Thymus (tissue), 11 donors: ENCODE results near the gene ZNF516. TPM values are rescaled to one million over a fixed set of nuclear protein-coding genes. Genes with fewer than 3 reads are reported as not detected.

Experiments used
- DNase-seq, 9 donors: peaks; one replicate each; pipeline ENCODE4 v3.0.0-alpha.2; 2013; ENCODE audit warnings: low spot score in 9 of 9, low read depth in 6 of 9, missing footprints in 1 of 9
- H3K27ac ChIP-seq, 2 donors: one replicate each; pipeline ENCODE4 v1.5.1; 2013; ENCODE audit warnings: control low read depth in 1 of 2, low read depth in 1 of 2, low read length in 1 of 2, mild to moderate bottlenecking in 1 of 2, moderate library complexity in 1 of 2
- H3K27me3 ChIP-seq, 2 donors: one replicate each; pipeline ENCODE4 v1.5.1; 2013; ENCODE audit warnings: low read length in 1 of 2; ENCODE audit not compliant: control insufficient read depth in 2 of 2, insufficient read depth in 1 of 2
- H3K36me3 ChIP-seq, 2 donors: one replicate each; pipeline ENCODE4 v1.5.1; 2013; ENCODE audit warnings: low read length in 1 of 2, mild to moderate bottlenecking in 1 of 2, moderate library complexity in 1 of 2; ENCODE audit not compliant: control insufficient read depth in 2 of 2, insufficient read depth in 2 of 2
- H3K4me1 ChIP-seq, 2 donors: one replicate each; pipeline ENCODE4 v1.5.1; 2013; ENCODE audit warnings: low read length in 2 of 2; ENCODE audit not compliant: control insufficient read depth in 2 of 2, insufficient read depth in 2 of 2
- H3K4me3 ChIP-seq, 2 donors: one replicate each; pipeline ENCODE4 v1.5.1; 2013; ENCODE audit warnings: low read length in 2 of 2, control low read depth in 1 of 2, mild to moderate bottlenecking in 1 of 2
- H3K9me3 ChIP-seq, 2 donors: one replicate each; pipeline ENCODE4 v1.5.1; 2013; ENCODE audit warnings: low read length in 1 of 2, mild to moderate bottlenecking in 1 of 2; ENCODE audit not compliant: control insufficient read depth in 2 of 2, insufficient read depth in 1 of 2
- WGBS: extraction: QIAGEN DNeasy Blood & Tissue Kit; methylation state at CpG from one replicate; pipeline ENCODE4 v1.1.7; 2013; 5-methylcytosine and 5-hydroxymethylcytosine counted together
- polyA plus RNA-seq: library from polyadenylated mRNA; stranded (reverse); fragments of 200-250 nt; gene quantifications from one replicate; pipeline ENCODE4 v1.2.3, GENCODE V29; 2013
- total RNA-seq: library from RNA; stranded (reverse); fragments of 120-200 nt; gene quantifications from one replicate; pipeline ENCODE4 v1.2.4, GENCODE V29; 2013
- donor health status: healthy.

ZNF516 gene
- total and polyA plus RNA-seq, 2 donors = 5.9 to 8.9 TPM

DNA sequence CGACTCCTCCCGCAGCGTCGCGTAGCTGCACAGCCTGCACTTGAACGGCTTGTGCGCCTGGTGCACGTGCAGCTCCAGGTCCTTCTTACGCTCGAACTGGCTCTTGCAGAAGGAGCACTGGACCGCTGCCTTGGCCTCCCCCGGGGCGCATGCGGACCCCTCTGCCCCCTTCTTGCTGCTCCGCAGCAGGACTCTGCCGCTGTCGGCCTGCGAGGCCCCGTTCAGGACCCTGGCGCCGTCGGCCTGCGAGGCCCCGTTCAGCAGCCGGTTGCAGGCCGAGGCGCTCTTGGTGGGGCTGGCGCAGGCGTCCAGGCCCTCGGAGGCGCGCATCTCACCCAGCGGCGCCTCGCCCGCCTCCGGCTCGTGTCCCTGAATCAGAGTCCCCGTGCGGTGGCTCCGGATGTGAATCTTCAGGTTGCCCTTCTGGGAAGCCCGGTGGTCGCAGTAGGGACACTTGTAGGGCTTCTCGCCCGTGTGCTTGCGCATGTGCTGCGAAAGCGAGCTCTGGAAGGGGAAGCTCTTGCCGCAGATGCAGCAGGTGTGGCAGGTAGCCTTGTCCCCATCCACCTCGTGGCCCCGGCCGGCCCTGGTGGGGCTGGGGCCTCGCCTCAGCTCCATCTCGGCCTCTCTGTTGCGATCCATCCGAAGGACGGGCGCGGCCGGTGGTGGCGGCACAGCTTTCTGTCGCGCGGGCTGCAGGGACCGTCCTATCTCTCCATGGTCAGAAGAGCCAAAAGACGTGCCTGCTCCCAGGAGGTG is 52.5 kb downstream of the ZNF516 start:
- H3K4me3 ChIP-seq = no peak overlapping the region
- 98% methylated on average over 66 of the region's 66 CpGs for WGBS
- peaks cover 0 to 3% of the 10 kb centered on the region in 2 donors for H3K9me3 ChIP-seq
- no peaks in the 10 kb centered on the region for H3K4me1 ChIP-seq
- peaks cover 5 to 7% of the 10 kb centered on the region in 2 donors for H3K36me3 ChIP-seq
- H3K27me3 ChIP-seq = no peaks in the 10 kb centered on the region
- H3K27ac ChIP-seq = no peak overlapping the region
- no peak for DNase-seq

- WGBS = 97% methylated on average over 65 of the region's 65 CpGs
- no peak overlapping the region for H3K27ac ChIP-seq
- H3K9me3 ChIP-seq = peaks cover 0 to 3% of the 10 kb centered on the region in 2 donors
- DNase-seq = no peak
- no peaks in the 10 kb centered on the region for H3K27me3 ChIP-seq
- H3K36me3 ChIP-seq = peaks cover 5 to 7% of the 10 kb centered on the region in 2 donors
- no peak overlapping the region for H3K4me3 ChIP-seq
- no peaks in the 10 kb centered on the region for H3K4me1 ChIP-seq
These were observed 53.2 kb downstream of the ZNF516 start for GRCh38 chr18:76441668-76442412.

- Histone ChIP-seq H3K27me3 (no peaks in the 10 kb centered on the region), H3K36me3 (peaks cover 5 to 7% of the 10 kb centered on the region in 2 donors), H3K4me1 (no peaks in the 10 kb centered on the region), H3K4me3 (no peak overlapping the region), H3K9me3 (peaks cover 0 to 2% of the 10 kb centered on the region in 2 donors), H3K27ac (no peak overlapping the region)
- DNase-seq = no peak
- WGBS = 99% methylated on average over 54 of the region's 54 CpGs
These were observed 53.9 kb downstream of the ZNF516 start for GRCh38 chr18:76441002-76441667.

DNA sequence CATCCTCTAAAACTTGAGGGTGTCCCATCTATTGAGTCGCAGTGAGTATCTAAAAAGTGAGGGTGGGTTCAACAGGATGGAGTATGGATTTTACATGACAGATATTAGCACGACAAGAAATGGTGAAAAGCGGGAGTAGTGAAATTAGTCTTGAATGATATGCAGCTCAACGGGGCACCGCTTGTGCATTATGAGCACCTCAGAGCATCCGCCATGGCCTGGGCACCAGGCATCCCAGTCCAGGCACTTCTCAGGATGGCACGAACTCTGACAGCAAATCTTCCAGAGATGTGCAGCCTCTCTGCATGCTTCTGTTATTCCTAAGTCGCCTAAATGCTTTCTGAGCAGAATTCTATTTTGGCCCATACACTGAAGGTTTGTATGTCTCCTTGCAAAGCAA is 57.1 kb downstream of the ZNF516 start:
- Histone ChIP-seq H3K27ac (no peak overlapping the region), H3K36me3 (peaks cover 5 to 9% of the 10 kb centered on the region in 2 donors), H3K27me3 (no peaks in the 10 kb centered on the region), H3K4me3 (no peak overlapping the region), H3K9me3 (no peaks in the 10 kb centered on the region), H3K4me1 (no peaks in the 10 kb centered on the region)
- 97% methylated on average over 8 of the region's 8 CpGs for WGBS
- no peak for DNase-seq

- peaks cover under 1 to 9% of the 10 kb centered on the region in 2 donors for H3K36me3 ChIP-seq
- no peak overlapping the region for H3K27ac ChIP-seq
- 98% methylated on average over 11 of the region's 11 CpGs for WGBS
- DNase-seq = no peak
- H3K27me3 ChIP-seq = no peaks in the 10 kb centered on the region
- H3K4me1 ChIP-seq = no peaks in the 10 kb centered on the region
- H3K9me3 ChIP-seq = no peaks in the 10 kb centered on the region
- no peak overlapping the region for H3K4me3 ChIP-seq
These were observed 58.0 kb downstream of the ZNF516 start for GRCh38 chr18:76437011-76437410.

DNA sequence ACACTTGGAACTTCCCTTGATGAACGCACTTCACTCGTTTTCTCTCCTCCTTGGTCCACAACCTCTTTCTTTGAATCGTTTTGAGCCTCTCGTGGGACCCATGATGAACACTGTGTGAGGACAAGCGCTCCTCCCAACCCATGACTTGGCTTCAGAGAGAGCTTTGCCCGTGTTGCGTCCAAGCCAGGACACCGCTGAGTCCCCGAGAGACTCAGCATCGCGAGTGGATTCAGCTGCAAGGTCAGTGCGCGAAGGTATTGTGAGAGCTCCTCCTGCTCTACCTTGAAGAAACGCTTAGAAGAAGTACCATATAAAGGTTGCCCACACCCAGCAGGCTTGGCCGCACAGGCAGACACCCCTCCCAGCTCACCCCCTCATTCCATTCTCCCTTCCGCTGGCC is 58.7 kb downstream of the ZNF516 start:
- Histone ChIP-seq H3K4me1 (no peaks in the 10 kb centered on the region), H3K9me3 (no peaks in the 10 kb centered on the region), H3K27me3 (no peaks in the 10 kb centered on the region), H3K4me3 (no peak overlapping the region), H3K27ac (no peak overlapping the region), H3K36me3 (peaks cover 0 to 9% of the 10 kb centered on the region in 2 donors)
- no peak for DNase-seq
- 97% methylated on average over 16 of the region's 16 CpGs for WGBS

- whole genome bisulfite sequencing = 96% methylated on average over 17 of the region's 17 CpGs
- Histone ChIP-seq H3K9me3 (no peaks in the 10 kb centered on the region), H3K4me3 (no peak overlapping the region), H3K27ac (no peak overlapping the region), H3K36me3 (peaks cover 0 to 2% of the 10 kb centered on the region in 2 donors), H3K4me1 (no peaks in the 10 kb centered on the region), H3K27me3 (no peaks in the 10 kb centered on the region)
- DNase-seq = no peak
These were observed 59.6 kb downstream of the ZNF516 start for GRCh38 chr18:76435316-76435989.

GRCh38 chr18:76434452-76434851 is 60.6 kb downstream of the ZNF516 start:
- Histone ChIP-seq H3K9me3 (no peaks in the 10 kb centered on the region), H3K27ac (no peak overlapping the region), H3K36me3 (peaks cover 0 to 2% of the 10 kb centered on the region in 2 donors), H3K4me1 (no peaks in the 10 kb centered on the region), H3K27me3 (no peaks in the 10 kb centered on the region), H3K4me3 (no peak overlapping the region)
- 95% methylated on average over 14 of the region's 14 CpGs for WGBS
- DNase-seq = no peak
